ENCODE data around the gene NMUR2.

Gene NMUR2

GRCh38 chr5:152388610-152389009, 16.5 kb downstream of the NMUR2 start:
- H3K36me3 Mint-ChIP-seq = no peaks in the 10 kb centered on the region
- H3K4me1 Mint-ChIP-seq (ENCODE audit: low read depth) = no peaks in the 10 kb centered on the region
- peaks cover 6% of the 10 kb centered on the region for H3K9me3 Mint-ChIP-seq (ENCODE audit: low read depth)
- no peak overlapping the region for H3K27ac Mint-ChIP-seq
- H3K27me3 Mint-ChIP-seq = peaks cover 2% of the 10 kb centered on the region
- no peak overlapping the region for H3K4me3 Mint-ChIP-seq

- H3K4me3 Mint-ChIP-seq = no peak overlapping the region
- H3K4me1 Mint-ChIP-seq (ENCODE audit: low read depth) = no peaks in the 10 kb centered on the region
- peaks cover 3% of the 10 kb centered on the region for H3K27me3 Mint-ChIP-seq
- no peaks in the 10 kb centered on the region for H3K9me3 Mint-ChIP-seq (ENCODE audit: low read depth)
- H3K36me3 Mint-ChIP-seq = no peaks in the 10 kb centered on the region
- no peak overlapping the region for H3K27ac Mint-ChIP-seq
Measured at GRCh38 chr5:152380415-152381123, 24.5 kb downstream of the NMUR2 start.

- no peaks in the 10 kb centered on the region for H3K9me3 Mint-ChIP-seq (ENCODE audit: low read depth)
- no peak overlapping the region for H3K4me3 Mint-ChIP-seq
- peaks cover 4% of the 10 kb centered on the region for H3K27me3 Mint-ChIP-seq
- H3K36me3 Mint-ChIP-seq = no peaks in the 10 kb centered on the region
- H3K27ac Mint-ChIP-seq = no peak overlapping the region
- no peaks in the 10 kb centered on the region for H3K4me1 Mint-ChIP-seq (ENCODE audit: low read depth)
Measured at GRCh38 chr5:152379331-152379730, 25.7 kb downstream of the NMUR2 start.

GRCh38 chr5:152378730-152379129, 26.3 kb downstream of the NMUR2 start:
- no peaks in the 10 kb centered on the region for H3K36me3 Mint-ChIP-seq
- H3K27ac Mint-ChIP-seq = no peak overlapping the region
- no peak overlapping the region for H3K4me3 Mint-ChIP-seq
- H3K4me1 Mint-ChIP-seq (ENCODE audit: low read depth) = no peaks in the 10 kb centered on the region
- no peaks in the 10 kb centered on the region for H3K9me3 Mint-ChIP-seq (ENCODE audit: low read depth)
- peaks cover 4% of the 10 kb centered on the region for H3K27me3 Mint-ChIP-seq

GRCh38 chr5:152376886-152377285, 28.2 kb downstream of the NMUR2 start:
- Mint-ChIP-seq H3K27ac (no peak overlapping the region), H3K9me3 (ENCODE audit: low read depth) (no peaks in the 10 kb centered on the region), H3K36me3 (no peaks in the 10 kb centered on the region), H3K4me1 (ENCODE audit: low read depth) (no peaks in the 10 kb centered on the region), H3K27me3 (peaks cover 4% of the 10 kb centered on the region), H3K4me3 (no peak overlapping the region)

GRCh38 chr5:152374711-152375275, 30.3 kb downstream of the NMUR2 start:
- H3K27ac Mint-ChIP-seq = no peak overlapping the region

GRCh38 chr5:152372875-152373274, 32.2 kb downstream of the NMUR2 start:
- no peak overlapping the region for H3K4me3 Mint-ChIP-seq

More at GRCh38 chr5:152374711-152375275, 30.3 kb downstream of the NMUR2 start:
- H3K4me3 Mint-ChIP-seq = no peak overlapping the region
- H3K9me3 Mint-ChIP-seq (ENCODE audit: low read depth) = no peaks in the 10 kb centered on the region
- no peaks in the 10 kb centered on the region for H3K4me1 Mint-ChIP-seq (ENCODE audit: low read depth)
- H3K36me3 Mint-ChIP-seq = no peaks in the 10 kb centered on the region
- H3K27me3 Mint-ChIP-seq = peaks cover 6% of the 10 kb centered on the region

GRCh38 chr5:152369298-152369697, 35.8 kb downstream of the NMUR2 start:
- H3K9me3 Mint-ChIP-seq (ENCODE audit: low read depth) = no peaks in the 10 kb centered on the region
- H3K4me1 Mint-ChIP-seq (ENCODE audit: low read depth) = no peaks in the 10 kb centered on the region
- H3K27ac Mint-ChIP-seq = no peak overlapping the region
- peaks cover 2% of the 10 kb centered on the region for H3K27me3 Mint-ChIP-seq
- H3K4me3 Mint-ChIP-seq = no peak overlapping the region
- no peaks in the 10 kb centered on the region for H3K36me3 Mint-ChIP-seq

More at GRCh38 chr5:152372875-152373274, 32.2 kb downstream of the NMUR2 start:
- Mint-ChIP-seq H3K36me3 (no peaks in the 10 kb centered on the region), H3K4me1 (ENCODE audit: low read depth) (no peaks in the 10 kb centered on the region), H3K27ac (no peak overlapping the region), H3K27me3 (peaks cover 6% of the 10 kb centered on the region), H3K9me3 (ENCODE audit: low read depth) (no peaks in the 10 kb centered on the region)

GRCh38 chr5:152367554-152367953, 37.5 kb downstream of the NMUR2 start:
- H3K4me3 Mint-ChIP-seq = no peak overlapping the region
- H3K9me3 Mint-ChIP-seq (ENCODE audit: low read depth) = no peaks in the 10 kb centered on the region
- no peaks in the 10 kb centered on the region for H3K4me1 Mint-ChIP-seq (ENCODE audit: low read depth)
- peaks cover 2% of the 10 kb centered on the region for H3K27me3 Mint-ChIP-seq
- no peak overlapping the region for H3K27ac Mint-ChIP-seq
- H3K36me3 Mint-ChIP-seq = no peaks in the 10 kb centered on the region

- Mint-ChIP-seq H3K36me3 (no peaks in the 10 kb centered on the region), H3K4me3 (no peak overlapping the region), H3K4me1 (ENCODE audit: low read depth) (no peaks in the 10 kb centered on the region), H3K9me3 (ENCODE audit: low read depth) (no peaks in the 10 kb centered on the region), H3K27me3 (peaks cover 2% of the 10 kb centered on the region), H3K27ac (no peak overlapping the region)
Measured at GRCh38 chr5:152366716-152367115, 38.4 kb downstream of the NMUR2 start.

- Mint-ChIP-seq H3K9me3 (ENCODE audit: low read depth) (no peaks in the 10 kb centered on the region), H3K4me1 (ENCODE audit: low read depth) (no peaks in the 10 kb centered on the region), H3K27ac (no peak overlapping the region), H3K27me3 (peaks cover 2% of the 10 kb centered on the region), H3K36me3 (no peaks in the 10 kb centered on the region), H3K4me3 (no peak overlapping the region)
Measured at GRCh38 chr5:152364899-152365298, 40.2 kb downstream of the NMUR2 start.

GRCh38 chr5:152364172-152364571, 40.9 kb downstream of the NMUR2 start:
- peaks cover 4% of the 10 kb centered on the region for H3K27me3 Mint-ChIP-seq
- no peak overlapping the region for H3K4me3 Mint-ChIP-seq
- no peaks in the 10 kb centered on the region for H3K36me3 Mint-ChIP-seq
- H3K9me3 Mint-ChIP-seq (ENCODE audit: low read depth) = no peaks in the 10 kb centered on the region
- no peaks in the 10 kb centered on the region for H3K4me1 Mint-ChIP-seq (ENCODE audit: low read depth)
- H3K27ac Mint-ChIP-seq = no peak overlapping the region

- Mint-ChIP-seq H3K9me3 (ENCODE audit: low read depth) (no peaks in the 10 kb centered on the region), H3K27ac (no peak overlapping the region), H3K27me3 (peaks cover 4% of the 10 kb centered on the region), H3K36me3 (no peaks in the 10 kb centered on the region), H3K4me3 (no peak overlapping the region), H3K4me1 (ENCODE audit: low read depth) (no peaks in the 10 kb centered on the region)
Measured at GRCh38 chr5:152358861-152359568, 46.1 kb downstream of the NMUR2 start.

- Mint-ChIP-seq H3K4me1 (ENCODE audit: low read depth) (no peaks in the 10 kb centered on the region), H3K27ac (no peak overlapping the region), H3K9me3 (ENCODE audit: low read depth) (no peaks in the 10 kb centered on the region), H3K36me3 (no peaks in the 10 kb centered on the region), H3K4me3 (no peak overlapping the region), H3K27me3 (peaks cover 4% of the 10 kb centered on the region)
Measured at GRCh38 chr5:152356506-152356905, 48.6 kb downstream of the NMUR2 start.

- Mint-ChIP-seq H3K9me3 (ENCODE audit: low read depth) (no peaks in the 10 kb centered on the region), H3K4me3 (no peak overlapping the region), H3K27me3 (peaks cover 3% of the 10 kb centered on the region), H3K27ac (no peak overlapping the region), H3K4me1 (ENCODE audit: low read depth) (no peaks in the 10 kb centered on the region), H3K36me3 (no peaks in the 10 kb centered on the region)
Measured at GRCh38 chr5:152355061-152355460, 50.0 kb downstream of the NMUR2 start.
